ENCODE measurements around the gene GALNT10.

GALNT10 gene

GRCh38 chr5:154384480-154385235 is 194.1 kb downstream of the GALNT10 start:
- DNase-seq (ENCODE audit: low spot score) = peak; percentile 88

- DNase-seq (ENCODE audit: low spot score) = no peak
Measured at GRCh38 chr5:154385236-154385512, 194.6 kb downstream of the GALNT10 start.

- DNase-seq (ENCODE audit: low spot score) = peak; percentile 66
Measured at GRCh38 chr5:154386952-154387629, 196.6 kb downstream of the GALNT10 start.

- DNase-seq (ENCODE audit: low spot score) = no peak
Measured at GRCh38 chr5:154388842-154389241, 198.3 kb downstream of the GALNT10 start.

- peak; percentile 30 for DNase-seq (ENCODE audit: low spot score)
Measured at GRCh38 chr5:154390096-154390495, 199.6 kb downstream of the GALNT10 start.

GRCh38 chr5:154390746-154391359 is 200.3 kb downstream of the GALNT10 start:
- DNase-seq (ENCODE audit: low spot score) = no peak

- DNase-seq (ENCODE audit: low spot score) = no peak
Measured at GRCh38 chr5:154391788-154392187, 201.3 kb downstream of the GALNT10 start.

GRCh38 chr5:154393850-154394249 is 203.3 kb downstream of the GALNT10 start:
- no peak for DNase-seq (ENCODE audit: low spot score)

- DNase-seq (ENCODE audit: low spot score) = no peak
Measured at GRCh38 chr5:154394307-154394706, 203.8 kb downstream of the GALNT10 start.

GRCh38 chr5:154395407-154396106 is 205.0 kb downstream of the GALNT10 start:
- DNase-seq (ENCODE audit: low spot score) = peak; percentile 61

GRCh38 chr5:154396128-154396527 is 205.6 kb downstream of the GALNT10 start:
- DNase-seq (ENCODE audit: low spot score) = no peak

GRCh38 chr5:154397652-154398406 is 207.3 kb downstream of the GALNT10 start:
- no peak for DNase-seq (ENCODE audit: low spot score)

GRCh38 chr5:154400678-154401077 is 210.1 kb downstream of the GALNT10 start:
- no peak for DNase-seq (ENCODE audit: low spot score)

GRCh38 chr5:154401355-154401754 is 210.8 kb downstream of the GALNT10 start:
- no peak for DNase-seq (ENCODE audit: low spot score)

- DNase-seq (ENCODE audit: low spot score) = no peak
Measured at GRCh38 chr5:154401931-154402330, 211.4 kb downstream of the GALNT10 start.

- no peak for DNase-seq (ENCODE audit: low spot score)
Measured at GRCh38 chr5:154402611-154403010, 212.1 kb downstream of the GALNT10 start.

GRCh38 chr5:154403234-154403633 is 212.7 kb downstream of the GALNT10 start:
- DNase-seq (ENCODE audit: low spot score) = no peak

- no peak for DNase-seq (ENCODE audit: low spot score)
Measured at GRCh38 chr5:154403776-154404387, 213.3 kb downstream of the GALNT10 start.

- DNase-seq (ENCODE audit: low spot score) = peak; percentile 78
Measured at GRCh38 chr5:154405078-154405792, 214.7 kb downstream of the GALNT10 start.

GRCh38 chr5:154406231-154406630 is 215.7 kb downstream of the GALNT10 start:
- DNase-seq (ENCODE audit: low spot score) = no peak

GRCh38 chr5:154406826-154407225 is 216.3 kb downstream of the GALNT10 start:
- no peak for DNase-seq (ENCODE audit: low spot score)
